HCT116 (cell line): ENCODE data around the gene CD3E. TPM values are rescaled to one million over a fixed set of nuclear protein-coding genes. Genes with fewer than 3 reads are reported as not detected.

Experiments used
- ATAC-seq: fragments of 200-7000 bp; cut with Tn5 transposase; 2 replicates; pipeline ENCODE4 v1.9.1; 2020; ENCODE audit warnings: mild to moderate bottlenecking, moderate library complexity
- BruUV-seq: library from RNA; stranded (reverse); fragments of 400-500 nt; replicated peaks from 2 replicates; lab custom pipeline; 2021; lab: Mats Ljungman, UMichigan
- CTCF ChIA-PET: fragments of 300-600 bp; sonication (Branson Sonifier 250); formaldehyde crosslinking; loops from one replicate; lab custom pipeline; 2021; ENCODE audit warnings: antibody characterized with exemption; lab: Charles Lee
- POLR2A ChIA-PET: fragments of 300-600, 350-600 bp; sonication (Branson Sonifier 250); formaldehyde crosslinking; loops from one replicate; lab custom pipeline; 2021; ENCODE audit warnings: antibody characterized with exemption; lab: Charles Lee
- RAD21 ChIA-PET, 2 experiments: fragments of 300-600 bp; sonication (Branson Sonifier 250); formaldehyde crosslinking; loops; one replicate each; lab custom pipeline; 2023; ENCODE audit warnings: low total read pairs in 2 of 2; ENCODE audit not compliant: uncharacterized antibody in 2 of 2, unreplicated experiment in 2 of 2, low non-redundant PET in 1 of 2; lab: Charles Lee
- DNase-seq: peaks from one replicate; pipeline ENCODE4 v3.0.0-alpha.2; 2010; ENCODE audit warnings: low read depth, low spot score
- H2AFZ ChIP-seq: fragments of 200-600 bp; shearing (Covaris generic), sonication (generic); 2 replicates; pipeline ENCODE4 v1.6.1; 2017; ENCODE audit warnings: low read depth, mixed run types, mixed read lengths, antibody characterized with exemption, low read length; ENCODE audit not compliant: poor library complexity, severe bottlenecking
- H3K27ac ChIP-seq: 2 replicates; pipeline ENCODE4 v1.5.1; 2012; ENCODE audit warnings: low read depth, low read length
- H3K27me3 ChIP-seq: fragments of 200-600 bp; sonication (generic); 2 replicates; pipeline ENCODE4 v1.6.1; 2016; ENCODE audit warnings: mixed run types, low read length, mixed read lengths; ENCODE audit not compliant: insufficient read depth
- H3K36me3 ChIP-seq, 2 experiments: fragments of 200-500 bp in 1 of 2; fragments of 200-600 bp in 1 of 2; sonication (Bioruptor generic) in 1 of 2; sonication (generic) in 1 of 2; 2 replicates each; pipeline versions ENCODE4 v1.5.1 to v1.6.1; 2014 to 2016; ENCODE audit warnings: low read length in 2 of 2, inconsistent platforms in 1 of 2, mixed read lengths in 1 of 2, mixed run types in 1 of 2; ENCODE audit not compliant: insufficient read depth in 2 of 2, control insufficient read depth in 1 of 2
- H3K4me1 ChIP-seq, 2 experiments: fragments of 200-600 bp in 1 of 2; sonication (generic) in 1 of 2; 2 replicates each; pipeline versions ENCODE4 v1.5.1 to v1.6.1; 2012 to 2017; ENCODE audit warnings: low read length in 2 of 2, inconsistent platforms in 1 of 2, mild to moderate bottlenecking in 1 of 2, mixed read lengths in 1 of 2, mixed run types in 1 of 2, moderate library complexity in 1 of 2; ENCODE audit not compliant: insufficient read depth in 2 of 2, control insufficient read depth in 1 of 2
- H3K4me2 ChIP-seq: fragments of 200-600 bp; sonication (generic); 2 replicates; pipeline ENCODE4 v1.6.1; 2017; ENCODE audit warnings: mixed run types, low read length, mixed read lengths
- H3K4me3 ChIP-seq, 2 experiments: fragments of 200-600 bp in 1 of 2; sonication (generic) in 1 of 2; replicated peaks in 1 of 2; 2 replicates each; pipeline ENCODE4 v1.5.1; 2011 to 2016; ENCODE audit warnings: low read length in 2 of 2, control low read depth in 1 of 2, low read depth in 1 of 2, mild to moderate bottlenecking in 1 of 2, mixed read lengths in 1 of 2, mixed run types in 1 of 2
- H3K79me2 ChIP-seq: fragments of 200-600 bp; sonication (generic); 2 replicates; pipeline ENCODE4 v1.6.1; 2017; ENCODE audit warnings: mild to moderate bottlenecking, mixed run types, low read length, moderate library complexity, mixed read lengths; ENCODE audit not compliant: insufficient read depth
- H3K9ac ChIP-seq: fragments of 200-600 bp; sonication (generic); 2 replicates; pipeline ENCODE4 v1.6.1; 2016; ENCODE audit warnings: low read length, mixed read lengths
- H3K9me2 ChIP-seq: fragments of 200-600 bp; sonication (generic), shearing (Covaris generic); 2 replicates; pipeline ENCODE4 v1.6.1; 2017; ENCODE audit warnings: mixed run types, mild to moderate bottlenecking, moderate library complexity; ENCODE audit not compliant: insufficient read depth
- H3K9me3 ChIP-seq, 2 experiments: fragments of 200-500 bp in 1 of 2; fragments of 200-600 bp in 1 of 2; sonication (Bioruptor generic) in 1 of 2; sonication (generic) in 1 of 2; 2 replicates each; pipeline ENCODE4 v1.6.1; 2014 to 2017; ENCODE audit warnings: low read length in 2 of 2, mixed read lengths in 2 of 2, inconsistent platforms in 1 of 2, low read depth in 1 of 2, mild to moderate bottlenecking in 1 of 2, mixed run types in 1 of 2, moderate library complexity in 1 of 2; ENCODE audit not compliant: control insufficient read depth in 1 of 2, insufficient read depth in 1 of 2
- H4K20me1 ChIP-seq: fragments of 200-600 bp; sonication (generic), shearing (Covaris generic); 2 replicates; pipeline ENCODE4 v1.6.1; 2017; ENCODE audit warnings: mixed run types, mild to moderate bottlenecking, moderate library complexity; ENCODE audit not compliant: insufficient read depth
- JUND ChIP-seq: IDR thresholded peaks from 2 replicates; pipeline ENCODE4 v1.6.1; 2012
- POLR2A ChIP-seq: IDR thresholded peaks from 2 replicates; pipeline ENCODE4 v1.7.0; 2011; ENCODE audit warnings: borderline replicate concordance; ENCODE audit not compliant: insufficient read depth, insufficient read length; ENCODE audit errors: extremely low read depth
- RAD21 ChIP-seq: IDR thresholded peaks from 2 replicates; pipeline ENCODE4 v1.6.1; 2012; ENCODE audit warnings: low read depth, mild to moderate bottlenecking
- YY1 ChIP-seq: IDR thresholded peaks from 2 replicates; pipeline ENCODE4 v1.6.1; 2011; ENCODE audit warnings: low read length, low read depth, moderate library complexity, mild to moderate bottlenecking; ENCODE audit not compliant: insufficient replicate concordance; ENCODE audit errors: extremely low read depth
- ZBTB33 ChIP-seq: IDR thresholded peaks from 2 replicates; pipeline ENCODE4 v1.6.1; 2011; ENCODE audit warnings: mild to moderate bottlenecking, low read length, moderate library complexity; ENCODE audit not compliant: insufficient replicate concordance; ENCODE audit errors: extremely low read depth
- intact Hi-C: fragments of 100-400 bp; cut with micrococcal nuclease; formaldehyde crosslinking; loops from 2 replicates; pipeline ENCODE4 v1.10.0; 2022
- total RNA-seq: library from RNA; stranded (reverse); gene quantifications from one replicate; pipeline ENCODE4 v1.2.1, GENCODE V29; 2021; ENCODE audit not compliant: unreplicated experiment
- TF ChIP-seq, protein P1 (sequence below), 3 experiments: fragments of 200-600 bp in 1 of 3; sonication (generic) in 1 of 3; IDR thresholded peaks in 2 of 3; conservative IDR thresholded peaks in 1 of 3; 2 replicates each; pipeline ENCODE4 v1.5.1; 2012 to 2017; ENCODE audit warnings: low read depth in 2 of 3, low read length in 2 of 3, antibody characterized with exemption in 1 of 3, borderline replicate concordance in 1 of 3, control low read depth in 1 of 3, mild to moderate bottlenecking in 1 of 3, mixed read lengths in 1 of 3, mixed run types in 1 of 3, moderate library complexity in 1 of 3; ENCODE audit not compliant: insufficient read depth in 1 of 3

CD3E gene
- total RNA-seq, 1 experiment from 2014 or later: 0.79 TPM

DNA sequence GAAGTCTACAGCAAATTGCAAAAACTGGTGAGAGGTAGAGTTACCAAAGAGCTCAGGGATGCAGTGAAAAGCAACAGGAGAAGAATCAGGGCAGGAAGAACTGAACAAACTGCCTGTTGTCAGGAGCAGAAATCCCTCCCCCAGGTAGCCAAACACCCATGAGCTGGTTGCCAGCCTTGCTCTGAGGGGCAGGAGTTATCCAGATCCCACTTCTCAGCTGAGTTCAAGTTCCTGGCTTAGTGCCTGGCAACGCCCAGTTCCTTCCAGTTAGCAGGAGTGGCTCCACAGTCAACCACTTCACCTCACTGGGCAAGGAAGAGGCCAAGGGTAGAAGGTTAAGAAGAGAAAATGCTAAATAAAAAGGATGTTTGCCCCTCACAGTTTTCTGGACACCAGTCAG, 38.6 kb upstream of the CD3E start (continued):
- no peak for TF ChIP-seq ZBTB33
- TF ChIP-seq JUND: no peak
- TF ChIP-seq POLR2A: no peak

DNA sequence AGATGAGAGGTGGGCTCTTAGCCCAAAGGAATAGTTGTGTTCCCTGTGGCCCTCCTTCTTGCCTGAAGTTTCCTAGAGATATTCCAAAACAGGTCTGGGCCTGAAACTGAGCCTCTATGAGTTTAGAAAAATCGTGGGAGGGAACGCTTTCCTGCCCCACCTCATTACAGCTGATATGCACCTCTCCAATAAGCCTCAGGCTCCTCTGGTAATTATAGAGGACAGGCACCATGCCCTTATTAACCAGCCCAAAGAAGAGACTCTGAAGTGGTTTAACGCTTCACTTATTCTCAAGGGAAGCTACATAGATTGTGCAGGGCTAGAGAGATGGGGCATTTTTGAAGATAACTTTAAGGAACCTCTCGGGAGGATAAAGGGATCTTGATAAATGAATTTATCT, 37.0 kb upstream of the CD3E start:
- no peak for ATAC-seq
- peaks cover 14 to 33% of the 10 kb centered on the region in 2 experiments; a peak in 3 of 4 replicates for H3K4me1 ChIP-seq
- no peak overlapping the region for H3K4me3 ChIP-seq
- DNase-seq: no peak
- RAD21 ChIA-PET: no interaction called here
- H3K36me3 ChIP-seq: no peaks in the 10 kb centered on the region; a peak in 1 of 4 replicates
- intact Hi-C loops: no loop called here
- CTCF ChIA-PET: interaction anchor here (0.9 kb wide), 1 partner anchor 28 kb away, joined by 3 read pairs; no protein-coding TSS in a partner anchor
- no peak overlapping the region for H2AFZ ChIP-seq
- no peak for TF ChIP-seq YY1
- TF ChIP-seq, protein P1, sequence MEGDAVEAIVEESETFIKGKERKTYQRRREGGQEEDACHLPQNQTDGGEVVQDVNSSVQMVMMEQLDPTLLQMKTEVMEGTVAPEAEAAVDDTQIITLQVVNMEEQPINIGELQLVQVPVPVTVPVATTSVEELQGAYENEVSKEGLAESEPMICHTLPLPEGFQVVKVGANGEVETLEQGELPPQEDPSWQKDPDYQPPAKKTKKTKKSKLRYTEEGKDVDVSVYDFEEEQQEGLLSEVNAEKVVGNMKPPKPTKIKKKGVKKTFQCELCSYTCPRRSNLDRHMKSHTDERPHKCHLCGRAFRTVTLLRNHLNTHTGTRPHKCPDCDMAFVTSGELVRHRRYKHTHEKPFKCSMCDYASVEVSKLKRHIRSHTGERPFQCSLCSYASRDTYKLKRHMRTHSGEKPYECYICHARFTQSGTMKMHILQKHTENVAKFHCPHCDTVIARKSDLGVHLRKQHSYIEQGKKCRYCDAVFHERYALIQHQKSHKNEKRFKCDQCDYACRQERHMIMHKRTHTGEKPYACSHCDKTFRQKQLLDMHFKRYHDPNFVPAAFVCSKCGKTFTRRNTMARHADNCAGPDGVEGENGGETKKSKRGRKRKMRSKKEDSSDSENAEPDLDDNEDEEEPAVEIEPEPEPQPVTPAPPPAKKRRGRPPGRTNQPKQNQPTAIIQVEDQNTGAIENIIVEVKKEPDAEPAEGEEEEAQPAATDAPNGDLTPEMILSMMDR (IDR thresholded peaks at IDR 0.05 in 2 of 3, conservative IDR thresholded peaks at IDR 0.05 in 1 of 3; ENCODE audit: borderline replicate concordance in 1 of 3, insufficient read depth in 1 of 3, low read depth in 2 of 3, low read length in 2 of 3): no peak
- no peak for TF ChIP-seq RAD21
- TF ChIP-seq, all 23 proteins: peak for 0
- H3K27me3 ChIP-seq: no peaks in the 10 kb centered on the region
- no peak overlapping the region for H3K4me2 ChIP-seq
- BruUV-seq: no TSS peak
- no peaks in the 10 kb centered on the region for H3K79me2 ChIP-seq
- no peak overlapping the region for H3K27ac ChIP-seq
- POLR2A ChIA-PET: interaction anchor here (1.2 kb wide), 1 partner anchor 10 kb away, joined by 4 read pairs; no protein-coding TSS in a partner anchor
- no peak overlapping the region for H3K9ac ChIP-seq
- no peaks in the 10 kb centered on the region for H4K20me1 ChIP-seq
- H3K9me2 ChIP-seq: no peaks in the 10 kb centered on the region
- H3K9me3 ChIP-seq: no peaks in the 10 kb centered on the region
